ENCODE data around the gene TPSB2. TPM values are rescaled to one million over a fixed set of nuclear protein-coding genes. Genes with fewer than 3 reads are reported as not detected.
"Not testable (repeated sequence)": the region's sequence is repeated elsewhere in the genome, so short reads cannot be mapped to it uniquely, and the experiment has no call there.

The TPSB2 gene
- total RNA-seq, 1 donor from 2014 or later = 181 TPM

DNA sequence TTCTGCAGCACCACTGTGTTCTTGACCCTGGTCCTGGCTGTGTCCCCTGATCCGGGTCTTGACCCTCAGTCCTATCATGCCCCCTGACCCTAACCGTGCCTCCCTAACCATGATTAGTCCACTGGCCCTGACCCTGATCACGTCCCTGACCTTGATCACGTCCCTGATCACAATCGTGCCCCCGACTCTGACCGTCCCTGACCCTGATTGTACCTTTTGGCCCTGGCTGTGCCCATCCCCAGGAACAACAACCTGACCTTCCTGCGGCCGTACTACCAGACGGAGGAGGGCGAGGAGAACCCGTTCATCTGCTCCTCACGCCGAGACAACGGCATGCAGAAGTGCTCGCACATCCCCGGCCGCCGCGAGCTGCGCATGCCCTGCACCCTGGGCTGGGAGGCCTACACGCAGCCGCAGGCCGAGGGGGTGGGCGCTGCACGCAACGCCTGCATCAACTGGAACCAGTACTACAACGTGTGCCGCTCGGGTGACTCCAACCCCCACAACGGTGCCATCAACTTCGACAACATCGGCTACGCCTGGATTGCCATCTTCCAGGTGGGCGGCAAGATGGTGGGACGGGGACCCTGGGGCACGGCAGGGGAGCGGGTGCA is 29.9 kb downstream of the TPSB2 start:
- ATAC-seq (no peak), DNase-seq (no peak)
- TF ChIP-seq, protein P1, sequence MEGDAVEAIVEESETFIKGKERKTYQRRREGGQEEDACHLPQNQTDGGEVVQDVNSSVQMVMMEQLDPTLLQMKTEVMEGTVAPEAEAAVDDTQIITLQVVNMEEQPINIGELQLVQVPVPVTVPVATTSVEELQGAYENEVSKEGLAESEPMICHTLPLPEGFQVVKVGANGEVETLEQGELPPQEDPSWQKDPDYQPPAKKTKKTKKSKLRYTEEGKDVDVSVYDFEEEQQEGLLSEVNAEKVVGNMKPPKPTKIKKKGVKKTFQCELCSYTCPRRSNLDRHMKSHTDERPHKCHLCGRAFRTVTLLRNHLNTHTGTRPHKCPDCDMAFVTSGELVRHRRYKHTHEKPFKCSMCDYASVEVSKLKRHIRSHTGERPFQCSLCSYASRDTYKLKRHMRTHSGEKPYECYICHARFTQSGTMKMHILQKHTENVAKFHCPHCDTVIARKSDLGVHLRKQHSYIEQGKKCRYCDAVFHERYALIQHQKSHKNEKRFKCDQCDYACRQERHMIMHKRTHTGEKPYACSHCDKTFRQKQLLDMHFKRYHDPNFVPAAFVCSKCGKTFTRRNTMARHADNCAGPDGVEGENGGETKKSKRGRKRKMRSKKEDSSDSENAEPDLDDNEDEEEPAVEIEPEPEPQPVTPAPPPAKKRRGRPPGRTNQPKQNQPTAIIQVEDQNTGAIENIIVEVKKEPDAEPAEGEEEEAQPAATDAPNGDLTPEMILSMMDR (IDR thresholded peaks at IDR 0.05) = no peak
- H3K9me3 ChIP-seq = no peaks in the 10 kb centered on the region
- H3K27me3 ChIP-seq = no peaks in the 10 kb centered on the region
- H3K4me1 ChIP-seq = no peaks in the 10 kb centered on the region
- intact Hi-C loops (cut with DNase I) = no loop called here
- no peak overlapping the region for H3K4me3 ChIP-seq
- H3K27ac ChIP-seq = no peak overlapping the region
- H3K36me3 ChIP-seq = no peaks in the 10 kb centered on the region

DNA sequence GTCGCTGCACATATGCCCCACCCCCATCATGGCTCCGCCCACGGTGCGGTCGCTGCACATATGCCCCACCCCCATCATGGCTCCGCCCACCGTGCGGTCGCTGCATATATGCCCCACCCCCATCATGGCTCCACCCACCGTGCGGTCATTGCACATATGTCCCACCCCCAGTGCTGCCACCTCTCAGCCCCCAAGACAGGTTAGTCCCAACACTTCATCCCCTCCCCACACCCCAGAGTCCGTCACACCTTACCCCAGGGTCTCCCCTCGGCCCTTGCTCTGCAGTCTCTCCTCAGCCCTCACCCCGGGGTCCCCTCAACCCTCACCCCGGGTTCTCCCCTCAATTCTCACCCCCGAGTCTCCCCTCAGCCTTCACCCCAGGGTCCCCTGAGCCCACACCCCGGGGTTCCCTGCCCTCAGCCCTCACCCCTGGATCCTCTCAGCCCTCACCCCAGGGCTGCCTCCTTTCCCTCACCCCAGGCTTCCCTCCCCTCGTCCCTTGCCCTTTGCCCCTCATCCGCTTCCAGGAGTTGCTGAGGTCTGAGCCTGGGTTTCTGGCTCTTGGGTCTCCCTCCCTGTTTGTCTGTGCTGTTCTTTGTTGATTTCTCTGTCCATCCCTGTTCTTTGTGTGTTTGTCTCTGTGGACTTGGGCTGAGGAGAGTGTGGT is 30.5 kb downstream of the TPSB2 start:
- intact Hi-C loops (cut with DNase I) = no loop called here

DNA sequence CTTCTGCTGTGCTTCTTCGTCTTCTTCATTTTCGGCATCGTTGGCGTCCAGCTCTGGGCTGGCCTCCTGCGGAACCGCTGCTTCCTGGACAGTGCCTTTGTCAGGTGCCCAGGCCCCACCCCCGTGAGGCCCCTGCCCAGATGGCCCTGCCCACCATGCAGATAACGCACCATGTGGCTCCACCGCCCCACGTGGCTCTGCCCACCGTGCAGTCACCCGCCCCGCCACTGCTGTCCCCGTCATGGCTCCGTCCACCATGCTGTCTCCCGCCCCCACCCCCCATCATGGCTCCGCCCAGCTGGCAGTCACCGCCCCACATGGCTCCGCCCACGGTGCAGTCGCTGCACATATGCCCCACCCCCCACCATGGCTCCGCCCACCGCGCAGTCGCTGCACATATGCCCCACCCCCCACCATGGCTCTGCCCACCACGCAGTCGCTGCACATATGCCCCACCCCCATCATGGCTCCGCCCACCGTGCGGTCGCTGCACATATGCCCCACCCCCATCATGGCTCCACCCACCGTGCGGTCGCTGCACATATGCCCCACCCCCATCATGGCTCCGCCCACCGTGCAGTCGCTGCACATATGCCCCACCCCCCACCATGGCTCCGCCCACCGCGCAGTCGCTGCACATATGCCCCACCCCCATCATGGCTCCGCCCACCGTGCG is 31.2 kb downstream of the TPSB2 start:
- H3K36me3 ChIP-seq; H3K9me3 ChIP-seq; H3K4me1 ChIP-seq; intact Hi-C loops (cut with DNase I); H3K27ac ChIP-seq; H3K27me3 ChIP-seq; DNase-seq; H3K4me3 ChIP-seq; ATAC-seq: not testable (repeated sequence)

More for the DNA sequence above, 30.5 kb downstream of the TPSB2 start:
- Histone ChIP-seq H3K4me3 (no peak overlapping the region), H3K27ac (no peak overlapping the region), H3K36me3 (no peaks in the 10 kb centered on the region), H3K4me1 (no peaks in the 10 kb centered on the region), H3K27me3 (no peaks in the 10 kb centered on the region), H3K9me3 (no peaks in the 10 kb centered on the region)
- DNase-seq (no peak), ATAC-seq (no peak)
- TF ChIP-seq, protein P1 (IDR thresholded peaks at IDR 0.05) = no peak

DNA sequence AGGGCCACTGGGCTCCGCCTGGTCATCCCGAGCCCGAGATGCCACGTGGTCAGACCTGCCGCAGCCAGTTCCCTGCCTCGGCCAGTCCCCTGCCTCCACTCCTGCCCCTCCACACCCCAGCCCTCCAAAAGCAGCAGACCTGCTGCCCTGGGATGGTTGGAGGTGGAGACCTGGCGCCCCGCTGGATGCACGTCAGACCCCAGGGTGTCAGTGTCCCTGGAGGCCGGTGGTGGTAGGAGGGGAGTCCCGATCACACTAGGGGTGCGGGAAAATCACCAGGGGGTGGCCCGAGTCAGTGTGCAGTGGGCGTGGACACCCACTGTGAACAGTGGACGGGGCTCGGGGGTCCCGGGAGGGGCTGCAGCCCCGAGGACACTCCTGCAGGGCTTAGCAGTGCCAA is 31.8 kb downstream of the TPSB2 start:
- H3K4me3 ChIP-seq = no peak overlapping the region
- no peak for ATAC-seq
- no peak for DNase-seq
- H3K27ac ChIP-seq = no peak overlapping the region
- no peaks in the 10 kb centered on the region for H3K9me3 ChIP-seq
- no peaks in the 10 kb centered on the region for H3K27me3 ChIP-seq
- TF ChIP-seq, protein P1 (IDR thresholded peaks at IDR 0.05) = no peak
- H3K36me3 ChIP-seq = no peaks in the 10 kb centered on the region
- intact Hi-C loops (cut with DNase I) = no loop called here
- H3K4me1 ChIP-seq = no peaks in the 10 kb centered on the region

DNA sequence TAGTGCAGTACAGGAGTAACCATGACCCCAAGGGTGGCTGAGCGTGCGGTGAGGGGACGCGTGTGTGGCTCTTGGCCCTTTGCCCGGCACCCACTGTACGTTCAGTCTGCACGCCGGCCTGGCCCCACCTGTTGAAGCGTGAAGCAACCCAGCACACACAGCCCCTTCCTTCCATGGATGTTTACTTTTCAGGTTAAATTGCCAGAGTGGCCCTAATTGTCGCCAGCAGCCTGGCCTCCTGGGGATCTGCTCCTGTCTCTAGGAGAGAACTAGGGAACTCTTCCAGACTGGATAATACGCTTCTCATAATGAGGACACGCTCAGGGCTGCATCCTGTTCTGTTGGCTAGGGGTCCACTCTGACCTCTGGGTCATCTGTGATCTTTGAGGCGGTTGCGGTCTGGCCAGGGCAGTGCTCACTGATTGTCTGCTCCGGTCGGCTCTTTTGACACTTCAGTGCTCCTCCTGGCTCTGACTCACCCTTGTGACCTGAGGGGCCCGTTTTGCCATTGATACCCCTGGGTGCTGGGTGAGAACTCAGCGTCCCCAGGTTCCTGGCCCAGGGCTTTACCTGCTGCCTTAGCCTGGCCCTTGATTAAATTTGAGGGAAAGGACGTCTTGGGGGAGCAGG is 32.6 kb downstream of the TPSB2 start:
- H3K4me1 ChIP-seq = no peaks in the 10 kb centered on the region
- H3K27me3 ChIP-seq = no peaks in the 10 kb centered on the region
- no peak overlapping the region for H3K4me3 ChIP-seq
- H3K27ac ChIP-seq = no peak overlapping the region
- no peaks in the 10 kb centered on the region for H3K9me3 ChIP-seq
- ATAC-seq (no peak), DNase-seq (no peak)
- H3K36me3 ChIP-seq = no peaks in the 10 kb centered on the region
- TF ChIP-seq, protein P1 (IDR thresholded peaks at IDR 0.05) = no peak
- intact Hi-C loops (cut with DNase I) = no loop called here

DNA sequence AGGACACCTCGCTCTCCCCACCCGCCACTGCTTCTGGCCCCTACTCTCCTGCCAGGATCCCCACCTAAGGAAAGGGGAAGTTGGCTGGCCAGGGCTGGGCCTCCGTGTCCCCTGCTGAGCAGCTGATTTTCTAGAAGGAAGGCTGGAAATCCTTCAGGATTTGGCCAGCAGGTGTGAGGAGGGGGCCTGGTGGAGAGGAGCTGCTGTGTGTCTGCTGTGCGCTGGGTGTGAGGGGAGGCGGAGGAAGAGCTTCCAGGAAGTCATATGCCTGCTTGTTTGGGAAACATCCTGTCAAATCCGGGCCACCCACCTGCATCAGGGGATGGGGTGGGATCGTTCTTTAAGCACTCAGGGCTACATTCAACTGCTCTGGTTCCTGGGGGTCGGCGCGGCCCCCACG is 33.5 kb downstream of the TPSB2 start:
- Histone ChIP-seq H3K36me3 (no peaks in the 10 kb centered on the region), H3K4me3 (no peak overlapping the region), H3K9me3 (no peaks in the 10 kb centered on the region), H3K27ac (no peak overlapping the region), H3K27me3 (no peaks in the 10 kb centered on the region), H3K4me1 (no peaks in the 10 kb centered on the region)
- TF ChIP-seq, protein P1 (IDR thresholded peaks at IDR 0.05) = no peak
- intact Hi-C loops (cut with DNase I) = no loop called here
- no peak for ATAC-seq
- DNase-seq = no peak
